Naive thymus-derived CD4-positive, alpha-beta T cell (primary cell): ENCODE measurements around the gene DENND10. TPM values are rescaled to one million over a fixed set of nuclear protein-coding genes. Genes with fewer than 3 reads are reported as not detected.

Experiments used
- ATAC-seq: fragments of 150-1000 bp; cut with Tn5 transposase; 2 replicates; pipeline ENCODE4 v1.10.0; 2021; ENCODE audit warnings: mild to moderate bottlenecking, moderate library complexity
- CTCF ChIA-PET: fragments of 350-600 bp; sonication (Branson Sonifier 250); formaldehyde crosslinking; loops from one replicate; lab custom pipeline; 2021; ENCODE audit warnings: antibody characterized with exemption; lab: Charles Lee
- POLR2A ChIA-PET: fragments of 350-600 bp; sonication (Branson Sonifier 250); formaldehyde crosslinking; loops from one replicate; lab custom pipeline; 2021; ENCODE audit warnings: antibody characterized with exemption, inconsistent platforms; lab: Charles Lee
- DNase-seq, 9 donors: peaks; one replicate each; pipeline versions ENCODE4 v3.0.0 to v3.0.0-alpha.2; 2020 to 2022; ENCODE audit warnings: mixed read lengths in 1 of 9
- H3K27ac ChIP-seq: one replicate; pipeline ENCODE4 v1.7.0; 2013; ENCODE audit warnings: mild to moderate bottlenecking, low read depth, low read length, moderate library complexity
- H3K27me3 ChIP-seq, 2 donors: one replicate each; pipeline ENCODE4 v1.7.0; 2013; ENCODE audit warnings: low read length in 2 of 2, mild to moderate bottlenecking in 2 of 2, moderate library complexity in 2 of 2; ENCODE audit not compliant: control insufficient read depth in 2 of 2, insufficient read depth in 2 of 2
- H3K36me3 ChIP-seq, 3 experiments: 1 replicate in 2 of 3; 2 replicates in 1 of 3; pipeline ENCODE4 v1.7.0; 2013; ENCODE audit warnings: low read length in 3 of 3, mild to moderate bottlenecking in 3 of 3, moderate library complexity in 1 of 3; ENCODE audit not compliant: insufficient read depth in 3 of 3, control insufficient read depth in 2 of 3
- H3K4me1 ChIP-seq, 2 donors: one replicate each; pipeline ENCODE4 v1.7.0; 2013; ENCODE audit warnings: low read length in 2 of 2, mild to moderate bottlenecking in 2 of 2, moderate library complexity in 1 of 2; ENCODE audit not compliant: control insufficient read depth in 2 of 2, insufficient read depth in 2 of 2
- H3K4me3 ChIP-seq: 2 replicates; pipeline ENCODE4 v1.7.0; 2013; ENCODE audit warnings: mild to moderate bottlenecking, low read length
- H3K9me3 ChIP-seq, 3 experiments: 1 replicate in 2 of 3; 2 replicates in 1 of 3; pipeline ENCODE4 v1.7.0; 2013; ENCODE audit warnings: low read length in 3 of 3; ENCODE audit not compliant: control insufficient read depth in 2 of 3
- H3K27ac Mint-ChIP-seq, 9 donors: one replicate each; pipeline ENCODE4 v1.8.0; 2020 to 2022; ENCODE audit warnings: mixed read lengths in 9 of 9, mild to moderate bottlenecking in 8 of 9, moderate library complexity in 5 of 9, inconsistent platforms in 2 of 9
- H3K27me3 Mint-ChIP-seq, 5 donors: one replicate each; pipeline ENCODE4 v1.8.0; 2021 to 2022; ENCODE audit warnings: mixed read lengths in 5 of 5, mild to moderate bottlenecking in 1 of 5
- H3K36me3 Mint-ChIP-seq, 5 donors: one replicate each; pipeline ENCODE4 v1.8.0; 2020 to 2022; ENCODE audit warnings: mixed read lengths in 5 of 5, mild to moderate bottlenecking in 3 of 5, inconsistent platforms in 1 of 5
- H3K4me1 Mint-ChIP-seq, 7 donors: one replicate each; pipeline ENCODE4 v1.8.0; 2020 to 2022; ENCODE audit warnings: mixed read lengths in 7 of 7, mild to moderate bottlenecking in 3 of 7, inconsistent platforms in 1 of 7
- H3K4me3 Mint-ChIP-seq, 10 donors: one replicate each; pipeline ENCODE4 v1.8.0; 2020 to 2022; ENCODE audit warnings: mild to moderate bottlenecking in 10 of 10, mixed read lengths in 10 of 10, moderate library complexity in 6 of 10, inconsistent platforms in 2 of 10
- H3K9me3 Mint-ChIP-seq, 11 donors: one replicate each; pipeline ENCODE4 v1.8.0; 2020 to 2022; ENCODE audit warnings: mixed read lengths in 11 of 11, mild to moderate bottlenecking in 4 of 11, inconsistent platforms in 1 of 11, moderate library complexity in 1 of 11
- intact Hi-C, 2 donors: fragments of 100-400 bp; cut with micrococcal nuclease; formaldehyde crosslinking; loops; one replicate each; pipeline ENCODE4 v1.15.1; 2023
- polyA plus RNA-seq, 2 donors: library from polyadenylated mRNA; unstranded; fragments of 300-500 nt; fragmentation: Illumina TruSeq; gene quantifications; one replicate each; pipeline ENCODE4 v1.2.3, GENCODE V29; 2021
- total RNA-seq, 6 experiments: library from RNA in 5 of 6; stranded (reverse) in 5 of 6; gene quantifications; 1 replicate in 5 of 6; 2 replicates in 1 of 6; pipeline ENCODE4 v1.2.3 and lab custom pipeline; 2021 to 2026

The DENND10 gene
- total and polyA plus RNA-seq, 7 experiments from 2014 or later: 22.1 to 41.7 (median 28.8) TPM

GRCh38 chr10:119120413-119120867 lies 16.5 kb downstream of the DENND10 start:
- peak overlapping the region in 1 of 9 donors; percentile 29 for H3K27ac Mint-ChIP-seq
- H3K27ac ChIP-seq: no peak overlapping the region

GRCh38 chr10:119120875-119121274 lies 17.0 kb downstream of the DENND10 start:
- no peak overlapping the region for H3K27ac Mint-ChIP-seq
- H3K4me1 Mint-ChIP-seq: peaks cover 0 to 15% (median 0%) of the 10 kb centered on the region in 7 donors
- H3K27me3 ChIP-seq: no peaks in the 10 kb centered on the region
- intact Hi-C loops: no loop called here
- DNase-seq: no peak
- CTCF ChIA-PET: no interaction called here
- POLR2A ChIA-PET: no interaction called here
- H3K36me3 Mint-ChIP-seq: peaks cover 1 to 29% (median 18%) of the 10 kb centered on the region in 5 donors
- ATAC-seq: no peak
- H3K27ac ChIP-seq: no peak overlapping the region
- H3K27me3 Mint-ChIP-seq: no peaks in the 10 kb centered on the region
- no peaks in the 10 kb centered on the region for H3K9me3 ChIP-seq
- H3K4me3 Mint-ChIP-seq: no peak overlapping the region
- H3K4me1 ChIP-seq: peaks cover 0 to 11% of the 10 kb centered on the region in 2 donors
- no peak overlapping the region for H3K4me3 ChIP-seq
- H3K9me3 Mint-ChIP-seq: peaks cover 0 to 2% (median 0%) of the 10 kb centered on the region in 11 donors
- peaks cover 0 to 39% (median 2%) of the 10 kb centered on the region in 3 experiments for H3K36me3 ChIP-seq

More at GRCh38 chr10:119120413-119120867, 16.5 kb downstream of the DENND10 start:
- Histone ChIP-seq H3K9me3 (no peaks in the 10 kb centered on the region), H3K4me3 (no peak overlapping the region), H3K4me1 (peaks cover 0 to 11% of the 10 kb centered on the region in 2 donors), H3K27me3 (no peaks in the 10 kb centered on the region), H3K36me3 (peaks cover 0 to 38% (median 0%) of the 10 kb centered on the region in 3 experiments)
- ChIA-PET POLR2A (no interaction called here), CTCF (no interaction called here)
- Mint-ChIP-seq H3K27me3 (no peaks in the 10 kb centered on the region), H3K36me3 (peaks cover 0 to 26% (median 17%) of the 10 kb centered on the region in 5 donors), H3K4me3 (no peak overlapping the region), H3K9me3 (no peaks in the 10 kb centered on the region), H3K4me1 (peaks cover 0 to 15% (median 0%) of the 10 kb centered on the region in 7 donors)
- intact Hi-C loops: no loop called here
- peak; percentile 84 for ATAC-seq
- no peak for DNase-seq

- ATAC-seq (no peak), DNase-seq (no peak)
- ChIA-PET CTCF (interaction anchor here (0.6 kb wide), 1 partner anchor 25 kb away, joined by 3 read pairs; no protein-coding TSS in a partner anchor), POLR2A (no interaction called here)
- Mint-ChIP-seq H3K9me3 (peaks cover 0 to 5% (median 0%) of the 10 kb centered on the region in 11 donors), H3K36me3 (peaks cover 7 to 50% (median 31%) of the 10 kb centered on the region in 5 donors), H3K4me3 (no peak overlapping the region), H3K4me1 (peaks cover 5 to 25% (median 8%) of the 10 kb centered on the region in 7 donors), H3K27me3 (no peaks in the 10 kb centered on the region), H3K27ac (no peak overlapping the region)
- Histone ChIP-seq H3K27me3 (no peaks in the 10 kb centered on the region), H3K4me3 (no peak overlapping the region), H3K4me1 (peaks cover 0 to 7% of the 10 kb centered on the region in 2 donors), H3K9me3 (no peaks in the 10 kb centered on the region), H3K27ac (no peak overlapping the region), H3K36me3 (peaks cover 0 to 25% (median 6%) of the 10 kb centered on the region in 3 experiments)
- intact Hi-C loops: no loop called here
These were observed 22.0 kb downstream of the DENND10 start for GRCh38 chr10:119125942-119126341.

- DNase-seq: no peak
- Histone ChIP-seq H3K27me3 (no peaks in the 10 kb centered on the region), H3K4me1 (peaks cover 8 to 16% of the 10 kb centered on the region in 2 donors), H3K9me3 (no peaks in the 10 kb centered on the region), H3K4me3 (no peak overlapping the region), H3K36me3 (peaks cover 4 to 20% (median 6%) of the 10 kb centered on the region in 3 experiments), H3K27ac (no peak overlapping the region)
- peaks cover 16 to 53% (median 27%) of the 10 kb centered on the region in 7 donors for H3K4me1 Mint-ChIP-seq
- H3K27ac Mint-ChIP-seq: peak overlapping the region in 3 of 9 donors; percentile 25 to 94 (median 77)
- CTCF ChIA-PET: no interaction called here
- H3K36me3 Mint-ChIP-seq: peaks cover 10 to 66% (median 36%) of the 10 kb centered on the region in 5 donors
- H3K4me3 Mint-ChIP-seq: no peak overlapping the region
- POLR2A ChIA-PET: no interaction called here
- H3K27me3 Mint-ChIP-seq: no peaks in the 10 kb centered on the region
- no peak for ATAC-seq
- H3K9me3 Mint-ChIP-seq: peaks cover 0 to 7% (median 0%) of the 10 kb centered on the region in 11 donors
- intact Hi-C loops: loop anchor here (2.0 to 5.0 kb wide), 4 partner anchors 35 to 413 kb away; partner anchors contain the start of genes EIF3A (in 1 of the 2), GRK5 (in 1 of the 2), RGS10 (in 1 of the 2) and SFXN4 (in 1 of the 2)
These were observed 25.8 kb downstream of the DENND10 start for GRCh38 chr10:119129721-119130120.

GRCh38 chr10:119131512-119132240 lies 27.8 kb downstream of the DENND10 start:
- Histone ChIP-seq H3K27ac (peak overlapping the region; percentile 66), H3K27me3 (no peaks in the 10 kb centered on the region), H3K9me3 (no peaks in the 10 kb centered on the region), H3K4me1 (peaks cover 8 to 16% of the 10 kb centered on the region in 2 donors), H3K36me3 (peaks cover 0 to 15% (median 4%) of the 10 kb centered on the region in 3 experiments), H3K4me3 (peak overlapping the region; percentile 73)
- ChIA-PET POLR2A (interaction anchor here (0.9 to 1.4 kb wide), 5 partner anchors 28 to 49 kb away, joined by 3 to 5 read pairs (median 3); partner anchors contain the start of gene DENND10), CTCF (interaction anchor here (0.9 to 1.0 kb wide), 2 partner anchors 67 to 79 kb away, joined by 3 read pairs; no protein-coding TSS in a partner anchor)
- H3K4me1 Mint-ChIP-seq: peaks cover 16 to 59% (median 32%) of the 10 kb centered on the region in 7 donors
- H3K27ac Mint-ChIP-seq: peak overlapping the region; percentile 92 to 97 (median 95)
- peak in 8 of 9 donors; percentile 24 to 61 (median 40) for DNase-seq
- peaks cover 4 to 63% (median 28%) of the 10 kb centered on the region in 5 donors for H3K36me3 Mint-ChIP-seq
- intact Hi-C loops: loop anchor here (1.0 to 5.0 kb wide), 11 partner anchors 27 to 466 kb away; partner anchors contain the start of genes EIF3A (in 2 of the 2), SFXN4 (in 2 of the 2), DENND10 (in 1 of the 2) and GRK5 (in 1 of the 2)
- ATAC-seq: peak; percentile 77
- peak overlapping the region; percentile 81 to 96 (median 91) for H3K4me3 Mint-ChIP-seq
- H3K9me3 Mint-ChIP-seq: peaks cover 0 to 2% (median 0%) of the 10 kb centered on the region in 11 donors
- no peaks in the 10 kb centered on the region for H3K27me3 Mint-ChIP-seq
